Cardiac septum (tissue), 1 donor: ENCODE data around the gene PPDPF. TPM values are rescaled to one million over a fixed set of nuclear protein-coding genes. Genes with fewer than 3 reads are reported as not detected.
"Not testable (repeated sequence)": the region's sequence is repeated elsewhere in the genome, so short reads cannot be mapped to it uniquely, and the experiment has no call there.

Experiments used
- DNase-seq: peaks from one replicate; pipeline ENCODE4 v3.0.0-alpha.2; 2020; ENCODE audit warnings: low spot score
- intact Hi-C: fragments of 100-400 bp; cut with DNase I; formaldehyde crosslinking; loops from one replicate; pipeline ENCODE4 v1.14.0; 2022
- total RNA-seq: library from RNA; stranded (reverse); fragmentation: NEBNext Ultra II Directional; extraction: Animal tissue kit (Norgen Biotek cat#: 25700); gene quantifications from one replicate; pipeline ENCODE4 v1.2.1, GENCODE V29; 2021
- donor health status: DM: no; HTN: no; CAD: no.

Gene PPDPF
- total RNA-seq, 1 donor from 2014 or later: 438 TPM

GRCh38 chr20:63554361-63555278 is 34.1 kb downstream of the PPDPF start:
- DNase-seq: no peak
- intact Hi-C loops: no loop called here

- intact Hi-C loops: no loop called here
- DNase-seq: no peak
Observed at GRCh38 chr20:63555661-63556381, 35.3 kb downstream of the PPDPF start.

GRCh38 chr20:63556873-63557478 is 36.4 kb downstream of the PPDPF start:
- no peak for DNase-seq
- intact Hi-C loops: no loop called here

- intact Hi-C loops: no loop called here
- no peak for DNase-seq
Observed at GRCh38 chr20:63557481-63557891, 36.9 kb downstream of the PPDPF start.

- no peak for DNase-seq
- intact Hi-C loops: no loop called here
Observed at GRCh38 chr20:63558804-63559484, 38.4 kb downstream of the PPDPF start.

- DNase-seq, intact Hi-C loops: not testable (repeated sequence)
Observed at GRCh38 chr20:63559485-63560332, 39.1 kb downstream of the PPDPF start.

- intact Hi-C loops: no loop called here
- no peak for DNase-seq
Observed at GRCh38 chr20:63560333-63560805, 39.8 kb downstream of the PPDPF start.

- DNase-seq: no peak
- intact Hi-C loops: no loop called here
Observed at GRCh38 chr20:63560856-63561609, 40.5 kb downstream of the PPDPF start.

- intact Hi-C loops: no loop called here
- no peak for DNase-seq
Observed at GRCh38 chr20:63561624-63562396, 41.2 kb downstream of the PPDPF start.

- intact Hi-C loops: no loop called here
- no peak for DNase-seq
Observed at GRCh38 chr20:63562461-63563224, 42.1 kb downstream of the PPDPF start.

- intact Hi-C loops: no loop called here
- DNase-seq: no peak
Observed at GRCh38 chr20:63563225-63563935, 42.8 kb downstream of the PPDPF start.

- no peak for DNase-seq
- intact Hi-C loops: no loop called here
Observed at GRCh38 chr20:63564036-63564810, 43.7 kb downstream of the PPDPF start.

- DNase-seq: no peak
- intact Hi-C loops: no loop called here
Observed at GRCh38 chr20:63565021-63565698, 44.6 kb downstream of the PPDPF start.

GRCh38 chr20:63565699-63566335 is 45.3 kb downstream of the PPDPF start:
- intact Hi-C loops: no loop called here
- no peak for DNase-seq
